Astrocyte (in vitro differentiated cells and primary cell): ENCODE measurements around the gene ILDR1. TPM values are rescaled to one million over a fixed set of nuclear protein-coding genes. Genes with fewer than 3 reads are reported as not detected.
A peak's percentile ranks its signal among the peaks of the same experiment; 100 is the strongest.

Experiments
- DNase-seq: peaks from one replicate; pipeline ENCODE4 v3.0.0-alpha.2; 2010; ENCODE audit warnings: low read depth
- FAIRE-seq: peaks from 2 replicates; lab custom pipeline; 2011; peaks lifted over from hg19 to GRCh38; lab: Jason Lieb, UNC
- H2AFZ ChIP-seq: 2 replicates; pipeline ENCODE4 v1.6.0; 2012; ENCODE audit warnings: low read depth, low read length, inconsistent platforms
- H3K27ac ChIP-seq: 2 replicates; pipeline ENCODE4 v1.5.1; 2011; ENCODE audit warnings: low read depth, low read length, inconsistent platforms
- H3K27me3 ChIP-seq: 2 replicates; pipeline ENCODE4 v1.6.0; 2011; ENCODE audit warnings: low read length, inconsistent platforms; ENCODE audit not compliant: insufficient read depth
- H3K36me3 ChIP-seq: 2 replicates; pipeline ENCODE4 v1.5.1; 2011; ENCODE audit warnings: low read length, inconsistent platforms; ENCODE audit not compliant: insufficient read depth
- H3K4me1 ChIP-seq: 2 replicates; pipeline ENCODE4 v1.5.1; 2011; ENCODE audit warnings: low read length, inconsistent platforms; ENCODE audit not compliant: insufficient read depth
- H3K4me2 ChIP-seq: 2 replicates; pipeline ENCODE4 v1.6.0; 2012; ENCODE audit warnings: low read length, inconsistent platforms
- H3K4me3 ChIP-seq: 2 replicates; pipeline ENCODE4 v1.5.1; 2011; ENCODE audit warnings: low read depth, mild to moderate bottlenecking, low read length, inconsistent platforms; ENCODE audit not compliant: insufficient read depth
- H3K79me2 ChIP-seq: 2 replicates; pipeline ENCODE4 v1.6.0; 2012; ENCODE audit warnings: mild to moderate bottlenecking, low read length, inconsistent platforms; ENCODE audit not compliant: insufficient read depth
- H3K9ac ChIP-seq: 2 replicates; pipeline ENCODE4 v1.6.0; 2012; ENCODE audit warnings: mild to moderate bottlenecking, low read length, inconsistent platforms
- H3K9me3 ChIP-seq: 2 replicates; pipeline ENCODE4 v1.5.1; 2012; ENCODE audit warnings: low read depth, mild to moderate bottlenecking, low read length, inconsistent platforms; ENCODE audit not compliant: insufficient read depth
- H4K20me1 ChIP-seq: 2 replicates; pipeline ENCODE4 v1.6.0; 2012; ENCODE audit warnings: low read length, inconsistent platforms; ENCODE audit not compliant: insufficient read depth
- H3K27ac Mint-ChIP-seq: one replicate; pipeline ENCODE4 v1.8.0; 2021; ENCODE audit warnings: mild to moderate bottlenecking, mixed read lengths; ENCODE audit not compliant: unreplicated experiment
- H3K27me3 Mint-ChIP-seq: one replicate; pipeline ENCODE4 v1.8.0; 2021; ENCODE audit warnings: low read depth, mixed read lengths; ENCODE audit not compliant: unreplicated experiment
- H3K36me3 Mint-ChIP-seq: one replicate; pipeline ENCODE4 v1.8.0; 2021; ENCODE audit warnings: low read depth, mixed read lengths; ENCODE audit not compliant: unreplicated experiment
- H3K4me1 Mint-ChIP-seq: one replicate; pipeline ENCODE4 v1.8.0; 2021; ENCODE audit warnings: low read depth, mixed read lengths; ENCODE audit not compliant: unreplicated experiment
- H3K4me3 Mint-ChIP-seq: one replicate; pipeline ENCODE4 v1.8.0; 2021; ENCODE audit warnings: mild to moderate bottlenecking, moderate library complexity, mixed read lengths; ENCODE audit not compliant: unreplicated experiment
- H3K9me3 Mint-ChIP-seq: one replicate; pipeline ENCODE4 v1.8.0; 2021; ENCODE audit warnings: mild to moderate bottlenecking, mixed read lengths; ENCODE audit not compliant: unreplicated experiment
- CTCF ChIP-seq: IDR thresholded peaks from 2 replicates; pipeline ENCODE4 v1.5.1; 2011; ENCODE audit warnings: low read depth, mild to moderate bottlenecking, inconsistent platforms, low read length, moderate library complexity; ENCODE audit not compliant: insufficient read depth
- EZH2 ChIP-seq: IDR thresholded peaks from 2 replicates; pipeline ENCODE4 v1.6.1; 2012; ENCODE audit warnings: mild to moderate bottlenecking, low read length, inconsistent platforms; ENCODE audit not compliant: insufficient read depth
- total RNA-seq: library from RNA; stranded (reverse); gene quantifications from 2 replicates; pipeline ENCODE4 v1.2.1, GENCODE V29; 2021

The ILDR1 gene
- total RNA-seq, 1 donor from 2014 or later = not detected

DNA sequence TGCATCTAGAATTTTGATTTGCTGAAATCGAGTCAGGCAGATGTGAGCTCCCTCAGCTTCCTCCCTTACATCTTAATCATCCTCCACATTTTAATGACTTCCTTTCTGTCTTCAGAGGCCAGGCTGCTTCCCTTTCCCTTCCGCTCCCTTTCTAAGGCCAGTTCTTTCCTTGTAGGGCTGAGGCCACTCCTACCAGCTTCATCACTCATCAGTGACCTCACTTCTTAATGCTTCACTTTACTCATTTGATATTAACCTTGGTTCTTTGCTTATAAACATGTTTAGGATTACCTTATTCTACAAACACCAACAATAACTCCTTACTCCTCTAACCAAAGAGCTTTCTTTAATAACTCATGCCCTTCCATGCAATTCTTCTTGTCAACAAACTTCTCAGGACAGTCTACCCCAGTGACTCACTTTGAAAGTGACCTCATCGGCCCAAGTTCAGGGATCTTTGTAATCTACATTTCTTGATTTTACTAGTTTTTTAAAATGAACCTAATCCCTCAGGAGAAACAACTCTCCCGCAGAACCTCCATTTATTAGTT, 23.9 kb downstream of the ILDR1 start:
- H2AFZ ChIP-seq = peak overlapping the region; percentile 49
- Mint-ChIP-seq H3K4me3 (no peak overlapping the region), H3K27me3 (no peaks in the 10 kb centered on the region), H3K27ac (peak overlapping the region; percentile 92), H3K36me3 (no peaks in the 10 kb centered on the region), H3K9me3 (no peaks in the 10 kb centered on the region), H3K4me1 (peaks cover 34% of the 10 kb centered on the region)
- H3K36me3 ChIP-seq = no peaks in the 10 kb centered on the region
- peaks cover 23% of the 10 kb centered on the region for H3K4me1 ChIP-seq
- H3K4me3 ChIP-seq = no peak overlapping the region
- H3K4me2 ChIP-seq = peak overlapping the region; percentile 37
- no peaks in the 10 kb centered on the region for H3K9me3 ChIP-seq
- no peak for TF ChIP-seq EZH2
- TF ChIP-seq CTCF = no peak
- H3K79me2 ChIP-seq = no peaks in the 10 kb centered on the region
- no peak overlapping the region for H3K9ac ChIP-seq
- H3K27me3 ChIP-seq = peaks cover 2% of the 10 kb centered on the region
- H3K27ac ChIP-seq = no peak overlapping the region
- no peak for FAIRE-seq
- H4K20me1 ChIP-seq = no peaks in the 10 kb centered on the region
- DNase-seq = peak; percentile 37

DNA sequence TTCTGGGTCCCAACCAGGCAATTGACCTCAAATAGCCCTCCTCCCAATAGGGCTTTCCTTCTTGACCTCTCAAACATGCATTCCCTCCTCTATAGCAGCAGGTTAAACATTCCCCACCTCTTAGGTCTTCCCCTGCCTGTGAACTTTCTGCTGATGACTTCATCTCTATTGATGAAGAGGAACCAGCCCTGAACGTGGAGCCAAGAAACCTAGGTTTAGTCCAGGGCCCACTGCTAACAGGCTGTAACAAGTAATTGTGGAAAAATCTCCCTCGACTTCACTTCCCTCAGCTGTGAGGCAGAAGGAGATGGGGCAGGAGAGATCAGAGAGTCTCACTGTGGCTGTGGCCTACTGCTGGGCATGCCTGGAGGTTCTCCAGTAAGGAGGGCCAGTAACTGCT, 24.7 kb downstream of the ILDR1 start:
- peak overlapping the region; percentile 28 for H2AFZ ChIP-seq
- H3K27me3 ChIP-seq = peaks cover 2% of the 10 kb centered on the region

More for the DNA sequence above, 24.7 kb downstream of the ILDR1 start:
- Histone ChIP-seq H3K9ac (no peak overlapping the region), H3K4me3 (no peak overlapping the region), H3K79me2 (no peaks in the 10 kb centered on the region), H4K20me1 (no peaks in the 10 kb centered on the region), H3K27ac (no peak overlapping the region), H3K4me2 (no peak overlapping the region), H3K36me3 (no peaks in the 10 kb centered on the region), H3K9me3 (no peaks in the 10 kb centered on the region), H3K4me1 (peaks cover 20% of the 10 kb centered on the region)
- peaks cover 30% of the 10 kb centered on the region for H3K4me1 Mint-ChIP-seq
- H3K9me3 Mint-ChIP-seq = no peaks in the 10 kb centered on the region
- H3K27ac Mint-ChIP-seq = no peak overlapping the region
- DNase-seq (no peak), FAIRE-seq (no peak)
- no peaks in the 10 kb centered on the region for H3K27me3 Mint-ChIP-seq
- TF ChIP-seq EZH2 (no peak), CTCF (no peak)
- no peak overlapping the region for H3K4me3 Mint-ChIP-seq
- no peaks in the 10 kb centered on the region for H3K36me3 Mint-ChIP-seq
